Testis (tissue), 2 donors: ENCODE measurements around the gene NR6A1.

Experiments used
- POLR2A ChIP-seq: fragments of 450-650 bp; IDR thresholded peaks from one replicate; pipeline ENCODE4 v1.6.1; 2017; ENCODE audit warnings: antibody characterized with exemption, mild to moderate bottlenecking, moderate library complexity
- TF ChIP-seq, protein P1 (sequence below), 3 experiments: fragments of 450-650 bp in 2 of 3; fragments of 200-600 bp in 1 of 3; sonication (generic) in 1 of 3; IDR thresholded peaks; one replicate each; pipeline ENCODE4 v1.5.1; 2016 to 2019; ENCODE audit warnings: antibody characterized with exemption in 3 of 3, mild to moderate bottlenecking in 2 of 3, moderate library complexity in 1 of 3

DNA sequence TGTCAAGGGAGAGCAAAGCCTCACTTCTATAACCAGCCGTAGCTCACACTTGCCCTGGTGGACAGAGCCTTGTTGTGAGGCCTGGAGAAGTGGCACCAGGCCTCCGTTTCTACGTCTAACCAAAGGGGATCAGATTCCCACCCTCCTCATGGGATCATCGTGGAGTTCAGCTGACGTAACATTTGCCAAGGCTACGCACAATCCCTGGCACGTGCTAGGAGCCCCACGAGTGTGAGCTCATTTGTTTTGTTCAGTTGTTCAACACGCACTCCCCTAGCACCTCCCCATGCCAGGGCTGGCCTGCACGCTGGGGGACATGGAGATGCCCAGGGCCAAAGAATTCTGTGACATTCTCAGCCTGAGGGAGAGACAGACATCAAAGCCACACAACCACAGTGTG lies 297.8 kb downstream of the NR6A1 start:
- no peak for TF ChIP-seq POLR2A
- TF ChIP-seq, protein P1, sequence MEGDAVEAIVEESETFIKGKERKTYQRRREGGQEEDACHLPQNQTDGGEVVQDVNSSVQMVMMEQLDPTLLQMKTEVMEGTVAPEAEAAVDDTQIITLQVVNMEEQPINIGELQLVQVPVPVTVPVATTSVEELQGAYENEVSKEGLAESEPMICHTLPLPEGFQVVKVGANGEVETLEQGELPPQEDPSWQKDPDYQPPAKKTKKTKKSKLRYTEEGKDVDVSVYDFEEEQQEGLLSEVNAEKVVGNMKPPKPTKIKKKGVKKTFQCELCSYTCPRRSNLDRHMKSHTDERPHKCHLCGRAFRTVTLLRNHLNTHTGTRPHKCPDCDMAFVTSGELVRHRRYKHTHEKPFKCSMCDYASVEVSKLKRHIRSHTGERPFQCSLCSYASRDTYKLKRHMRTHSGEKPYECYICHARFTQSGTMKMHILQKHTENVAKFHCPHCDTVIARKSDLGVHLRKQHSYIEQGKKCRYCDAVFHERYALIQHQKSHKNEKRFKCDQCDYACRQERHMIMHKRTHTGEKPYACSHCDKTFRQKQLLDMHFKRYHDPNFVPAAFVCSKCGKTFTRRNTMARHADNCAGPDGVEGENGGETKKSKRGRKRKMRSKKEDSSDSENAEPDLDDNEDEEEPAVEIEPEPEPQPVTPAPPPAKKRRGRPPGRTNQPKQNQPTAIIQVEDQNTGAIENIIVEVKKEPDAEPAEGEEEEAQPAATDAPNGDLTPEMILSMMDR (IDR thresholded peaks at IDR 0.05) = no peak
